Neuron (in vitro differentiated cells): ENCODE data around the gene WFIKKN1.

Experiments used
- H2AFZ ChIP-seq: one replicate; pipeline ENCODE4 v1.6.1; 2013; ENCODE audit warnings: low read depth, mild to moderate bottlenecking, inconsistent platforms, low read length, moderate library complexity
- H3K27me3 ChIP-seq: one replicate; pipeline ENCODE4 v1.6.1; 2013; ENCODE audit warnings: low read length; ENCODE audit not compliant: insufficient read depth
- H3K36me3 ChIP-seq: one replicate; pipeline ENCODE4 v1.6.1; 2013; ENCODE audit warnings: low read length; ENCODE audit not compliant: insufficient read depth
- H3K4me1 ChIP-seq: one replicate; pipeline ENCODE4 v1.6.1; 2013; ENCODE audit warnings: low read length; ENCODE audit not compliant: insufficient read depth
- H3K4me3 ChIP-seq: 2 replicates; pipeline ENCODE4 v1.5.1; 2013; ENCODE audit warnings: mild to moderate bottlenecking, low read length, moderate library complexity
- H3K9me3 ChIP-seq: one replicate; pipeline ENCODE4 v1.6.1; 2013; ENCODE audit warnings: low read length

The WFIKKN1 gene

GRCh38 chr16:631808-632358, 1.1 kb downstream of the WFIKKN1 start:
- H2AFZ ChIP-seq = no peak overlapping the region
- no peaks in the 10 kb centered on the region for H3K27me3 ChIP-seq
- H3K36me3 ChIP-seq = peaks cover 30% of the 10 kb centered on the region
- H3K4me1 ChIP-seq = peaks cover 47% of the 10 kb centered on the region
- no peaks in the 10 kb centered on the region for H3K9me3 ChIP-seq
- H3K4me3 ChIP-seq = no peak overlapping the region

DNA sequence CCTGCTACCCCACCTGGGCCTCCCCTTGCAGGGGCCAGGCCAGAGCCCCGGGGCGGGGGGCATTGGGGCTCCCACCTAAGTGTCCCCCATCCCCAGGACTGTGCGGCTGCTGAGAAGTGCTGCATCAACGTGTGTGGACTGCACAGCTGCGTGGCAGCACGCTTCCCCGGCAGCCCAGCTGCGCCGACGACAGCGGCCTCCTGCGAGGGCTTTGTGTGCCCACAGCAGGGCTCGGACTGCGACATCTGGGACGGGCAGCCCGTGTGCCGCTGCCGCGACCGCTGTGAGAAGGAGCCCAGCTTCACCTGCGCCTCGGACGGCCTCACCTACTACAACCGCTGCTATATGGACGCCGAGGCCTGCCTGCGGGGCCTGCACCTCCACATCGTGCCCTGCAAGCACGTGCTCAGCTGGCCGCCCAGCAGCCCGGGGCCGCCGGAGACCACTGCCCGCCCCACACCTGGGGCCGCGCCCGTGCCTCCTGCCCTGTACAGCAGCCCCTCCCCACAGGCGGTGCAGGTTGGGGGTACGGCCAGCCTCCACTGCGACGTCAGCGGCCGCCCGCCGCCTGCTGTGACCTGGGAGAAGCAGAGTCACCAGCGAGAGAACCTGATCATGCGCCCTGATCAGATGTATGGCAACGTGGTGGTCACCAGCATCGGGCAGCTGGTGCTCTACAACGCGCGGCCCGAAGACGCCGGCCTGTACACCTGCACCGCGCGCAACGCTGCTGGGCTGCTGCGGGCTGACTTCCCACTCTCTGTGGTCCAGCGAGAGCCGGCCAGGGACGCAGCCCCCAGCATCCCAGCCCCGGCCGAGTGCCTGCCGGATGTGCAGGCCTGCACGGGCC, 1.9 kb downstream of the WFIKKN1 start:
- Histone ChIP-seq H3K4me3 (no peak overlapping the region), H3K36me3 (peaks cover 24% of the 10 kb centered on the region), H3K4me1 (peaks cover 53% of the 10 kb centered on the region), H2AFZ (no peak overlapping the region), H3K27me3 (no peaks in the 10 kb centered on the region), H3K9me3 (no peaks in the 10 kb centered on the region)

DNA sequence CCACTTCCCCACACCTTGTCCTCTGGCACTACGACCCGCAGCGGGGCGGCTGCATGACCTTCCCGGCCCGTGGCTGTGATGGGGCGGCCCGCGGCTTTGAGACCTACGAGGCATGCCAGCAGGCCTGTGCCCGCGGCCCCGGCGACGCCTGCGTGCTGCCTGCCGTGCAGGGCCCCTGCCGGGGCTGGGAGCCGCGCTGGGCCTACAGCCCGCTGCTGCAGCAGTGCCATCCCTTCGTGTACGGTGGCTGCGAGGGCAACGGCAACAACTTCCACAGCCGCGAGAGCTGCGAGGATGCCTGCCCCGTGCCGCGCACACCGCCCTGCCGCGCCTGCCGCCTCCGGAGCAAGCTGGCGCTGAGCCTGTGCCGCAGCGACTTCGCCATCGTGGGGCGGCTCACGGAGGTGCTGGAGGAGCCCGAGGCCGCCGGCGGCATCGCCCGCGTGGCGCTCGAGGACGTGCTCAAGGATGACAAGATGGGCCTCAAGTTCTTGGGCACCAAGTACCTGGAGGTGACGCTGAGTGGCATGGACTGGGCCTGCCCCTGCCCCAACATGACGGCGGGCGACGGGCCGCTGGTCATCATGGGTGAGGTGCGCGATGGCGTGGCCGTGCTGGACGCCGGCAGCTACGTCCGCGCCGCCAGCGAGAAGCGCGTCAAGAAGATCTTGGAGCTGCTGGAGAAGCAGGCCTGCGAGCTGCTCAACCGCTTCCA, 2.7 kb downstream of the WFIKKN1 start:
- Histone ChIP-seq H3K4me1 (peaks cover 55% of the 10 kb centered on the region), H3K36me3 (peaks cover 19% of the 10 kb centered on the region), H3K4me3 (no peak overlapping the region), H2AFZ (no peak overlapping the region), H3K27me3 (no peaks in the 10 kb centered on the region), H3K9me3 (no peaks in the 10 kb centered on the region)

GRCh38 chr16:634051-634670, 3.4 kb downstream of the WFIKKN1 start:
- Histone ChIP-seq H3K4me1 (peaks cover 53% of the 10 kb centered on the region), H3K4me3 (no peak overlapping the region), H3K9me3 (no peaks in the 10 kb centered on the region), H3K27me3 (no peaks in the 10 kb centered on the region), H2AFZ (no peak overlapping the region), H3K36me3 (peaks cover 17% of the 10 kb centered on the region)

DNA sequence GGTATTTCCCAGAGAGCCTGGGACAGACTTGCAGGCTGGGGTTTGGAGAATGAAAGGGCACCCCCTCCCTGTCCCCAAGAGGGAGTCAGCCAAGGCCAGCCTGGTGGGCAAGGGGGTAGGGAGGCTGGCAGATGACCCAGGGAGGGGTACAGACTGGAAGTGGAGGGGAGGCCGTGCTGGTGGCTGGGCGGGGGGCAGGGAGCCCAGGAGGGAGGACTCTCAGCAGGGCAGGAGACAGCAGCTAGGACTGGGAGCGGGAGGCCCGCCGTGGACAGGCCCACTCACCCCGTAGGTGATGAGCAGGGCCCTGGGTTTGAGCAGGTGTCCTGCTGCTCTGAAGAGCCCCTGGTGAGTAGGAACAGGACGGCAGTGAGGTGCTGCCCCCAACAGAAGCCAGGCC, 4.2 kb downstream of the WFIKKN1 start:
- Histone ChIP-seq H2AFZ (no peak overlapping the region), H3K9me3 (no peaks in the 10 kb centered on the region), H3K4me3 (peak overlapping the region; percentile 74), H3K36me3 (peaks cover 17% of the 10 kb centered on the region), H3K4me1 (peaks cover 45% of the 10 kb centered on the region), H3K27me3 (no peaks in the 10 kb centered on the region)

DNA sequence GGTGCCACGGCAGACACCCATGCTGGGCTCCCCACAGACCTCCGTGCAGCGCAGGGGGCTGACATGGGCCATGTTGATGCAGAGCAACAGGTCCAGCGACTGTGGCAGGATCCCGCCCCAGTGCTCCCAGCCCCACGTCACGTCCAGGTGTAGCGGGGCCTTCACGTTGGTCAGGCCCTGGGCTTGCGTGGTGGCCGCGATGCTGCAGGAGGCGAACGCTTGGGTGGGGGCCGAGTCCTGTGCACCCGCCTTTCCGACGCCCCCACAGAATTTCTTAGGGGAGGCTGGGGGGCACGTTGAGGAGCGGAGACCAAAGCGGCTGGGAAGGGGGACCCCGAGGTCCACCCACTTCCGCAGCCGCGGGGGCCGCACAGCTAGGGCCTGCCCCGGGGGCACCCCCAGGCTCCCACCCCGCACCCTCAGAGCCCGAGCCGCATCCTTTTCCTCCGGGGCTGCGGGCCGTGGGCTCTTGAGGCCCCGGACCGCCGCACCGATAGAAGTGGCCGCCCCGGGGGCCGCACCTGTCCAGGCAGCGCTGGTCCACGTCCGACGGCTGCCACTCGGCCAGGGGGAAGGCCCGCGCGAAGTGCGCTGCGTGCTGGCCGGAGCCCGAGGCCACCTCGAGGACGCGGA, 4.9 kb downstream of the WFIKKN1 start:
- peak overlapping the region; percentile 6 for H2AFZ ChIP-seq
- no peaks in the 10 kb centered on the region for H3K27me3 ChIP-seq
- H3K4me1 ChIP-seq = peaks cover 38% of the 10 kb centered on the region
- H3K9me3 ChIP-seq = no peaks in the 10 kb centered on the region
- peak overlapping the region; percentile 74 for H3K4me3 ChIP-seq
- peaks cover 17% of the 10 kb centered on the region for H3K36me3 ChIP-seq

DNA sequence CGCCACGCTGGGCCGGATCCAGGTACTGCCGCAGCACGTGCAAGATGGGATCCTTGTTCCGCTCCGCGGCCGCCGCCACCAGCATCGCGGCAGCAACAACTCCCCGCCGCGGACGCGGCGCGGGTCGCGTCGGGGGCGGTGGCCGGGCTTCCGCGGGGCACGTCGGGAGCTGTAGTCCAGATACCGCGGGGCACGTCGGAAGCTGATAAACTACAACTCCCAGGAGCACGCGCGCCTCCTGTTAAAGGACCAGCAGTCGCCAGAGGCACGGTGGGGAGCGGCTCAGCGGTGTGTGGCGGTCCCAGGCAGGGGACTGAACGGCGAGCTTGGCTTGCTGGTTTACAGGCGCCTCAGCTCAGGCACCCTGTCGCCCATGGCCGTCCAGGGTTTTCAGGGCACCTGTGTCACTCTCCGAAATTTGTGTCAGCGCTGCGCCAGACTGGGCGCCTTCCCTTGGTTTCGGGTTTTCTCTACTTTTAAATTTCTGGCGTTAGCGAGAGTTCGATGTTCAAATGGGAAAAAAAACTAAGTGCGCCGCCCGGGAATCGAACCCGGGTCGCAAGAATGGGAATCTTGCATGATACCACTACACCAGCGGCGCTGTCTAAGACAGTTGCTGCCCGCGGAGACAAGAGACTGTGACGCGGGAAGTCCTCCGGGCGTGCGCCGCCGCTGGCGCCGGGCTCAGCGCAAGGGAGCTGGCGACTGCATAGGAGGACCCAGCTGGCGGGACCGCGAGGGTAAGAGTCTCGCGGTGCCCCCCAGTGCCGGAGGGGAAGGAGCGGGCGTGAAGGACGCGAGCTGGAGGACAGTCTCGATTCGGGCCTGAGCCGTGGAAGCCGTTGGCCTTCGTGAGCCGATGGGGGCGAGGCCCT, 5.7 kb downstream of the WFIKKN1 start, which contains the start of gene METTL26:
METTL26 (minus strand) TSS at position 100 of the 875 bp plus-strand sequence; CDS start at position 85, 15 bp downstream.
- peaks cover 17% of the 10 kb centered on the region for H3K36me3 ChIP-seq
- peaks cover 36% of the 10 kb centered on the region for H3K4me1 ChIP-seq
- H3K4me3 ChIP-seq = peak within 1 kb of the TSS; percentile 74

DNA sequence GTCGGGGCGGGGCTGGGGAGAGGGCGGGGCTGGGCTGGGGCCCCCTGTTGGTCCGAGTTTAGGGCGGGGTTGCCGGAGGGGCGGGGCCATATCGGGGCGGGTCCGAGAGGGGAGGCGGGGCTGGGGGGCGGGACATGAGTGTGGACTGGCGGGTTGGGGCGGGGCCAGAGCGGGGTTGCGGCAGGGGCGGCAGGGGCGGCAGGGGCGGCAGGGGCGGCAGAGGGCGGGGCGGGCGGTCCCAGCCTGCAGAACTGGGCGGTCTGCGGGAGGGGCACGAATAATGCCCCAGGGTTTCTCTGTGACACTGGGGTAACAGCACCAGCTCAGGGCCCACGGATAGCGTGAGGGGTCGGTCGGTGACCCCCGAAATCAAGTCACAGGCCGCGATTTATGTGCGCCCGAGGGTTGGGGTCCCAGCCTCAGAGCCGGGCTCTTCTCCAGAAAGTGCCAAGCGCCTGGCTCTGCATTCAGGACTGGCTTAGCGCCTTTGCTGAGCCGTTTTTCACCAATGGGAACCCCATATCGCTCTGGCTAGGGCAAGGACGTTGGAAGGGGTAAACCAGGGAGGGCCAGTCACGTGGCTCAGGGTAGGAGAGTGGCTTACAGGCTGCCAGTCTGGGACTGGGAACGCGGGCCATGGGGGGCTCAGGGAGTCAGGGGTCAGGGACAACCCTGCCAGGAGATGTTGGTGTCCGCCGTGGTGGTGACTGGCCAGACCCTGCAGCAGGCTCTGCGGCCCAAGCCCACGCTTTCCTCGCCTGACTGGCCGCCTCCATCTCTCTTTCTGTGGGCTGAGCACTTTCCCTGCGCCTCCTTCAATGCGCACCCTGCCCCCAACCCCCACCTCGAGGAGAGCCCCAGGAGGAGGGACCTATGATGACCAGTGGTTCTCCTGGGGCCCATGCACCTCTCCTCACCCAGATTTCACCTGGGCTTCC, 6.6 kb downstream of the WFIKKN1 start:
- H3K4me1 ChIP-seq = peaks cover 38% of the 10 kb centered on the region
- H3K4me3 ChIP-seq = peak overlapping the region; percentile 74
- no peaks in the 10 kb centered on the region for H3K9me3 ChIP-seq
- no peaks in the 10 kb centered on the region for H3K27me3 ChIP-seq
- peaks cover 17% of the 10 kb centered on the region for H3K36me3 ChIP-seq
- H2AFZ ChIP-seq = no peak overlapping the region

More for the DNA sequence above, 5.7 kb downstream of the WFIKKN1 start, which contains the start of gene METTL26:
- Histone ChIP-seq H3K9me3 (no peaks in the 10 kb centered on the region), H2AFZ (peak within 1 kb of the TSS; percentile 6), H3K27me3 (no peaks in the 10 kb centered on the region)

- Histone ChIP-seq H3K36me3 (peaks cover 12% of the 10 kb centered on the region), H3K9me3 (no peaks in the 10 kb centered on the region), H3K4me3 (no peak overlapping the region), H3K27me3 (no peaks in the 10 kb centered on the region), H3K4me1 (peaks cover 40% of the 10 kb centered on the region), H2AFZ (no peak overlapping the region)
Observed at GRCh38 chr16:638034-638543, 7.3 kb downstream of the WFIKKN1 start.

DNA sequence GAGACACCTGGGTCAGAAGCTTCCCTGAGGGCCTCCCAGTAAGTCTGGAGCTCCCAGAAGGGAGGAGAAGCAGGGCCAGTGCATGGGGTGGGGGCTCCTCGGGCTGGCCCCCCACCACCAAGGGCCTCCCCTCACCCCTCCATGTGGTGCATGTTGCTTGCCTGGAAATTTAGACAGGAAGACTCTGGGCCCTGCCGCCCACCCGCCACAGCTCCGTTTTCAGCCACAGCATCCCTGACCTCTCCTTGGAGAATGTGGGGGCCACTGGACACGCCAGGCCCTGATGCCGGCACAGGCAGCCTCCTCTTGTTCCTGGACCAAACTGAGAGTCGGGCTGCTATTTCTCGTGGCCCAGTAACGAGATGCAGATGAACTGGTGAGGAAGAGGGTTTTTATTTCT, 8.1 kb downstream of the WFIKKN1 start:
- H3K9me3 ChIP-seq = no peaks in the 10 kb centered on the region
- H3K27me3 ChIP-seq = no peaks in the 10 kb centered on the region
- no peak overlapping the region for H3K4me3 ChIP-seq

DNA sequence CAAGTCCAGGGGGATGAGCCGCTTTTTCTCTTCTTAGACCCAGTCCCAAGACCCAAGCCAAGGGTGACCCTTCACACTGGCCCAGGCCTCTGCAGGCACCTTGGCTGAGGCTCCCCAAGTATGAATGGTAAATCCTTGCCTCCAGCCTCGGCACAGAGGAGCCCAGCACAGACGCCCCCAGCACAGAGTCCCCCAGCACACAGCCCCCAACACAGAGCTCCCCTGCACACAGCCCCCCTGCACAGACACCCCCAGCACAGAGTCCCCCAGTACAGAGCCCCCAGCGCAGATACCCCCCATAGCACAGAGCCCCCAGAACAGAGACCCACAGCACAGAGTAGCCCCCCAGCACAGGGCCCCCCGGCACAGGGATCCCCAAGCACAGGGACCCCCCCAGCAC, 9.8 kb downstream of the WFIKKN1 start:
- H3K36me3 ChIP-seq = no peaks in the 10 kb centered on the region
- no peaks in the 10 kb centered on the region for H3K9me3 ChIP-seq
- no peaks in the 10 kb centered on the region for H3K27me3 ChIP-seq
- H3K4me3 ChIP-seq = no peak overlapping the region
- H3K4me1 ChIP-seq = peaks cover 30% of the 10 kb centered on the region
- no peak overlapping the region for H2AFZ ChIP-seq

More for the DNA sequence above, 8.1 kb downstream of the WFIKKN1 start:
- no peak overlapping the region for H2AFZ ChIP-seq
- peaks cover 40% of the 10 kb centered on the region for H3K4me1 ChIP-seq
- peaks cover 7% of the 10 kb centered on the region for H3K36me3 ChIP-seq
